Loucy (cell line): ENCODE measurements around the gene ATP10A.

Experiments used
- EZH2phosphoT487 ChIP-seq: fragments of 200-600 bp; IDR thresholded peaks from 2 replicates; pipeline ENCODE4 v1.6.1; 2018; ENCODE audit warnings: antibody characterized with exemption, mild to moderate bottlenecking, moderate library complexity, borderline replicate concordance
- TF ChIP-seq, protein P1 (sequence below): fragments of 200-600 bp; sonication (generic); conservative IDR thresholded peaks from 2 replicates; pipeline ENCODE4 v1.5.1; 2014; ENCODE audit warnings: mild to moderate bottlenecking, antibody characterized with exemption, low read length

DNA sequence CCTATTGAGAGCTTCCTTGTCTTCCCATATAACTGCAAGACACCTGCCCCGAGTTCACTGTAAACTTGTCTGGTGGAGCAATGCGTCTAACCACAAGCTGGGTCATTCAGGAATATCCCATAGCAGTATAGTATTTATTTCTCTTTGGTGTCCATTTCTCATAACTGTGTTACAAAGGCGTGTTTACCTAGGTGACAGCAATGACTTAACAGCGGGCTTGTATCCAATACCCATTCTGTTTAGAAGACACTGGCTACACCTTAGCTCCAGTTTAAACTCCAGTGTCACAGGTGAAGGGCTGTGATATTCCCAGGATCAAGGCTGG, 24.3 kb downstream of the ATP10A start:
- TF ChIP-seq, protein P1, sequence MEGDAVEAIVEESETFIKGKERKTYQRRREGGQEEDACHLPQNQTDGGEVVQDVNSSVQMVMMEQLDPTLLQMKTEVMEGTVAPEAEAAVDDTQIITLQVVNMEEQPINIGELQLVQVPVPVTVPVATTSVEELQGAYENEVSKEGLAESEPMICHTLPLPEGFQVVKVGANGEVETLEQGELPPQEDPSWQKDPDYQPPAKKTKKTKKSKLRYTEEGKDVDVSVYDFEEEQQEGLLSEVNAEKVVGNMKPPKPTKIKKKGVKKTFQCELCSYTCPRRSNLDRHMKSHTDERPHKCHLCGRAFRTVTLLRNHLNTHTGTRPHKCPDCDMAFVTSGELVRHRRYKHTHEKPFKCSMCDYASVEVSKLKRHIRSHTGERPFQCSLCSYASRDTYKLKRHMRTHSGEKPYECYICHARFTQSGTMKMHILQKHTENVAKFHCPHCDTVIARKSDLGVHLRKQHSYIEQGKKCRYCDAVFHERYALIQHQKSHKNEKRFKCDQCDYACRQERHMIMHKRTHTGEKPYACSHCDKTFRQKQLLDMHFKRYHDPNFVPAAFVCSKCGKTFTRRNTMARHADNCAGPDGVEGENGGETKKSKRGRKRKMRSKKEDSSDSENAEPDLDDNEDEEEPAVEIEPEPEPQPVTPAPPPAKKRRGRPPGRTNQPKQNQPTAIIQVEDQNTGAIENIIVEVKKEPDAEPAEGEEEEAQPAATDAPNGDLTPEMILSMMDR, result no peak
- TF ChIP-seq EZH2phosphoT487, result no peak
